Mammary epithelial cell (primary cell): ENCODE measurements around the gene RSAD2.

ENCODE experiments used
- CTCF ChIP-seq, 2 donors: IDR thresholded peaks in 1 of 2; conservative IDR thresholded peaks in 1 of 2; 2 replicates each; pipeline ENCODE4 v1.5.1; 2011 to 2012; ENCODE audit warnings: inconsistent platforms in 2 of 2, low read length in 2 of 2, mild to moderate bottlenecking in 2 of 2, control low read depth in 1 of 2, low read depth in 1 of 2; ENCODE audit not compliant: insufficient read depth in 1 of 2; ENCODE audit errors: extremely low read depth in 1 of 2
- EZH2 ChIP-seq: IDR thresholded peaks from 2 replicates; pipeline ENCODE4 v1.6.1; 2012; ENCODE audit warnings: low read length, inconsistent platforms, borderline replicate concordance

- TF ChIP-seq EZH2 (no peak), CTCF (conservative IDR thresholded peaks at IDR 0.05 in 1 of 2, IDR thresholded peaks at IDR 0.05 in 1 of 2; ENCODE audit: extremely low read depth in 1 of 2, insufficient read depth in 1 of 2, low read depth in 1 of 2, low read length in 2 of 2) (no peak)
These were observed 35.9 kb upstream of the RSAD2 start for GRCh38 chr2:6841537-6842287.
